Testis (tissue), 2 donors: ENCODE data around the gene DMPK.

Experiments
- CTCF ChIP-seq, 3 experiments: fragments of 450-650 bp in 2 of 3; fragments of 200-600 bp in 1 of 3; sonication (generic) in 1 of 3; IDR thresholded peaks; one replicate each; pipeline ENCODE4 v1.5.1; 2016 to 2019; ENCODE audit warnings: antibody characterized with exemption in 3 of 3, mild to moderate bottlenecking in 2 of 3, moderate library complexity in 1 of 3
- POLR2A ChIP-seq: fragments of 450-650 bp; IDR thresholded peaks from one replicate; pipeline ENCODE4 v1.6.1; 2017; ENCODE audit warnings: antibody characterized with exemption, mild to moderate bottlenecking, moderate library complexity

- TF ChIP-seq CTCF (IDR thresholded peaks at IDR 0.05), result no peak
- no peak for TF ChIP-seq POLR2A
Measured at GRCh38 chr19:45800070-45800553, 17.8 kb upstream of the DMPK start.
